HG03103 (cell line): Measurements from ENCODE around the gene NINJ2.

ENCODE experiments used
- ATAC-seq: cut with Tn5 transposase; IDR thresholded peaks from one replicate; pipeline ENCODE4 v1.9.1; 2021; ENCODE audit warnings: low read depth; ENCODE audit not compliant: unreplicated experiment

The NINJ2 gene

GRCh38 chr12:674272-674781 is 11.1 kb upstream of the NINJ2 start:
- peak; percentile 69 for ATAC-seq

GRCh38 chr12:673849-674248 is 10.6 kb upstream of the NINJ2 start:
- peak; percentile 17 for ATAC-seq

GRCh38 chr12:669576-669945 is 6.3 kb upstream of the NINJ2 start:
- ATAC-seq, result no peak

GRCh38 chr12:668090-668481 is 4.8 kb upstream of the NINJ2 start:
- ATAC-seq, result no peak

- ATAC-seq, result no peak
Observed at GRCh38 chr12:666766-667308, 3.6 kb upstream of the NINJ2 start.

- ATAC-seq, result no peak
Observed at GRCh38 chr12:666066-666465, 2.8 kb upstream of the NINJ2 start.

- ATAC-seq, result no peak
Observed at GRCh38 chr12:664779-665092, 1.5 kb upstream of the NINJ2 start.

GRCh38 chr12:664075-664778 is 982 bp upstream of the NINJ2 start:
- ATAC-seq, result no peak

GRCh38 chr12:662566-663292 is 516 bp downstream of the NINJ2 start:
- ATAC-seq, result no peak

- ATAC-seq, result no peak
Observed at GRCh38 chr12:661720-662486, 1.3 kb downstream of the NINJ2 start.

GRCh38 chr12:659090-659683 is 4.1 kb downstream of the NINJ2 start:
- ATAC-seq, result no peak

GRCh38 chr12:650983-651382 is 12.3 kb downstream of the NINJ2 start:
- ATAC-seq, result no peak

GRCh38 chr12:647385-648085 is 15.7 kb downstream of the NINJ2 start:
- ATAC-seq, result no peak

- no peak for ATAC-seq
Observed at GRCh38 chr12:646442-647384, 16.5 kb downstream of the NINJ2 start.

- no peak for ATAC-seq
Observed at GRCh38 chr12:645563-646071, 17.6 kb downstream of the NINJ2 start.

- ATAC-seq, result no peak
Observed at GRCh38 chr12:644818-645552, 18.3 kb downstream of the NINJ2 start.

GRCh38 chr12:644303-644639 is 19.0 kb downstream of the NINJ2 start:
- no peak for ATAC-seq
